GM18909 (cell line): Measurements from ENCODE around the gene MITF.

ENCODE experiments used
- ATAC-seq: cut with Tn5 transposase; IDR thresholded peaks from one replicate; pipeline ENCODE4 v1.9.1; 2021; ENCODE audit warnings: mild to moderate bottlenecking; ENCODE audit not compliant: unreplicated experiment, poor library complexity

The MITF gene

GRCh38 chr3:69867941-69868505 lies 128.8 kb downstream of the MITF start:
- ATAC-seq = no peak

GRCh38 chr3:69868841-69869420 lies 129.7 kb downstream of the MITF start:
- no peak for ATAC-seq

GRCh38 chr3:69869643-69870042 lies 130.4 kb downstream of the MITF start:
- ATAC-seq = no peak

- ATAC-seq = no peak
These were observed 132.0 kb downstream of the MITF start for GRCh38 chr3:69871251-69871650.

- no peak for ATAC-seq
These were observed 132.6 kb downstream of the MITF start for GRCh38 chr3:69871868-69872267.

- ATAC-seq = no peak
These were observed 133.6 kb downstream of the MITF start for GRCh38 chr3:69872783-69873378.

- ATAC-seq = no peak
These were observed 136.8 kb downstream of the MITF start for GRCh38 chr3:69876073-69876472.

- no peak for ATAC-seq
These were observed 139.0 kb downstream of the MITF start for GRCh38 chr3:69878254-69878653.

- no peak for ATAC-seq
These were observed 139.8 kb downstream of the MITF start for GRCh38 chr3:69879051-69879450.

GRCh38 chr3:69880069-69880640 lies 140.9 kb downstream of the MITF start:
- ATAC-seq = no peak

- ATAC-seq = no peak
These were observed 141.8 kb downstream of the MITF start for GRCh38 chr3:69881051-69881450.

- ATAC-seq = no peak
These were observed 142.6 kb downstream of the MITF start for GRCh38 chr3:69881756-69882428.

- ATAC-seq = no peak
These were observed 143.3 kb downstream of the MITF start for GRCh38 chr3:69882560-69882959.

- no peak for ATAC-seq
These were observed 149.0 kb downstream of the MITF start for GRCh38 chr3:69888040-69888942.

- no peak for ATAC-seq
These were observed 149.7 kb downstream of the MITF start for GRCh38 chr3:69888943-69889315.

GRCh38 chr3:69890084-69890483 lies 150.8 kb downstream of the MITF start:
- no peak for ATAC-seq

GRCh38 chr3:69890691-69891090 lies 151.4 kb downstream of the MITF start:
- ATAC-seq = no peak

- no peak for ATAC-seq
These were observed 153.4 kb downstream of the MITF start for GRCh38 chr3:69892706-69893105.

GRCh38 chr3:69893274-69893673 lies 154.0 kb downstream of the MITF start:
- ATAC-seq = no peak

- no peak for ATAC-seq
These were observed 156.8 kb downstream of the MITF start for GRCh38 chr3:69896095-69896494.
